ENCODE measurements around the gene CCNY.

The CCNY gene

GRCh38 chr10:35577926-35578617 lies 241.8 kb downstream of the CCNY start:
- TF ChIP-seq, protein P1, sequence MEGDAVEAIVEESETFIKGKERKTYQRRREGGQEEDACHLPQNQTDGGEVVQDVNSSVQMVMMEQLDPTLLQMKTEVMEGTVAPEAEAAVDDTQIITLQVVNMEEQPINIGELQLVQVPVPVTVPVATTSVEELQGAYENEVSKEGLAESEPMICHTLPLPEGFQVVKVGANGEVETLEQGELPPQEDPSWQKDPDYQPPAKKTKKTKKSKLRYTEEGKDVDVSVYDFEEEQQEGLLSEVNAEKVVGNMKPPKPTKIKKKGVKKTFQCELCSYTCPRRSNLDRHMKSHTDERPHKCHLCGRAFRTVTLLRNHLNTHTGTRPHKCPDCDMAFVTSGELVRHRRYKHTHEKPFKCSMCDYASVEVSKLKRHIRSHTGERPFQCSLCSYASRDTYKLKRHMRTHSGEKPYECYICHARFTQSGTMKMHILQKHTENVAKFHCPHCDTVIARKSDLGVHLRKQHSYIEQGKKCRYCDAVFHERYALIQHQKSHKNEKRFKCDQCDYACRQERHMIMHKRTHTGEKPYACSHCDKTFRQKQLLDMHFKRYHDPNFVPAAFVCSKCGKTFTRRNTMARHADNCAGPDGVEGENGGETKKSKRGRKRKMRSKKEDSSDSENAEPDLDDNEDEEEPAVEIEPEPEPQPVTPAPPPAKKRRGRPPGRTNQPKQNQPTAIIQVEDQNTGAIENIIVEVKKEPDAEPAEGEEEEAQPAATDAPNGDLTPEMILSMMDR (conservative IDR thresholded peaks at IDR 0.05; ENCODE audit: control insufficient read depth, insufficient read depth, low read depth, low read length), result no peak
- DNase-seq (ENCODE audit: low read depth), result peak; percentile 44
- no peak overlapping the region for H3K4me3 ChIP-seq (ENCODE audit: control insufficient read depth, low read depth, low read length)

- TF ChIP-seq, protein P1 (conservative IDR thresholded peaks at IDR 0.05; ENCODE audit: control insufficient read depth, insufficient read depth, low read depth, low read length), result no peak
- no peak for DNase-seq (ENCODE audit: low read depth)
- H3K4me3 ChIP-seq (ENCODE audit: control insufficient read depth, low read depth, low read length), result no peak overlapping the region
Measured at GRCh38 chr10:35578618-35578956, 242.3 kb downstream of the CCNY start.

GRCh38 chr10:35579116-35579515 lies 242.8 kb downstream of the CCNY start:
- TF ChIP-seq, protein P1 (conservative IDR thresholded peaks at IDR 0.05; ENCODE audit: control insufficient read depth, insufficient read depth, low read depth, low read length), result no peak
- DNase-seq (ENCODE audit: low read depth), result no peak
- H3K4me3 ChIP-seq (ENCODE audit: control insufficient read depth, low read depth, low read length), result no peak overlapping the region

- DNase-seq (ENCODE audit: low read depth), result no peak
- TF ChIP-seq, protein P1 (conservative IDR thresholded peaks at IDR 0.05; ENCODE audit: control insufficient read depth, insufficient read depth, low read depth, low read length), result no peak
- no peak overlapping the region for H3K4me3 ChIP-seq (ENCODE audit: control insufficient read depth, low read depth, low read length)
Measured at GRCh38 chr10:35579726-35580422, 243.6 kb downstream of the CCNY start.

DNA sequence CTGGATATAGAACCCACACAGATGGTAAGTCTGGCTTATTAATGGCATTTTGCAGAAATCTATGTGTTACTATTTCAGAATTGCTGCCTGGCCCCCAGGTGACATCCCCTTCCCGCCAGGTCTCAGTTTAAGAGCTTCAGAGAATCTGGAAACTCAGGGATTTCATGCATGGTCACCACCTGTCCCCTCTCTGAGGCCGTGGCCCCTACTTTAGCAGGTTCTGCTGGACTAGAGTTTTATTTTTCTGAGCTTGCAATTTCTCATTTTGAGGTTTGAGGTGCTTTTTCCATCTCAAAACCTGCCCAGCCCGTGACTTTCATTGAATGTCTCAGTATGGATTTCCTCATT lies 244.1 kb downstream of the CCNY start:
- TF ChIP-seq, protein P1 (conservative IDR thresholded peaks at IDR 0.05; ENCODE audit: control insufficient read depth, insufficient read depth, low read depth, low read length), result no peak
- no peak for DNase-seq (ENCODE audit: low read depth)

DNA sequence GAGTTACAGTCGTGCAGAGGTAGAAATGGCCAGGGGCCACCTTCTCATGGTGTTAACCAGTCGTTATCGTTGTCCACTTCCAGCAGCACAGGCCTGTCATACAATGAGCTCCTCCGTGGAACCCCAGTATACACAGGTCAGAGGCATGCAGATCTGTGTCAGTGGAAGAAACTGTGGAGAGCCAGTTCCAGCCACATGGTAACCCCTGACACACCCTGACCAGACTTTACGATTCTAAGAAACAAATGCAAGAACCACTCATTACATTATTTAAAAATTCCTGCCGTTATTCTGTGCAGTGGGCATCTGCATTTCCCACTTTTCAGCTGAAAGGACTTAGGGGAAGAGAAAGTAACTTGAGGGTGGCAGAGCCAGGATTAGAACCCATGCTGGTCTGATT lies 245.3 kb downstream of the CCNY start:
- DNase-seq (ENCODE audit: low read depth), result no peak
- TF ChIP-seq, protein P1 (conservative IDR thresholded peaks at IDR 0.05; ENCODE audit: control insufficient read depth, insufficient read depth, low read depth, low read length), result no peak
- no peak overlapping the region for H3K4me3 ChIP-seq (ENCODE audit: control insufficient read depth, low read depth, low read length)

More for the DNA sequence above, 244.1 kb downstream of the CCNY start:
- H3K4me3 ChIP-seq (ENCODE audit: control insufficient read depth, low read depth, low read length), result no peak overlapping the region
